GM18861 (cell line): Measurements from ENCODE around the gene BBS1.
A peak's percentile ranks its signal among the peaks of the same experiment; 100 is the strongest.

Source experiments
- ATAC-seq: cut with Tn5 transposase; IDR thresholded peaks from one replicate; pipeline ENCODE4 v1.9.1; 2021; ENCODE audit not compliant: unreplicated experiment

The BBS1 gene

GRCh38 chr11:66476841-66477251 is 33.6 kb upstream of the BBS1 start:
- ATAC-seq = no peak

- no peak for ATAC-seq
These were observed 32.9 kb upstream of the BBS1 start for GRCh38 chr11:66477263-66478201.

GRCh38 chr11:66478729-66479393 is 31.6 kb upstream of the BBS1 start:
- no peak for ATAC-seq

GRCh38 chr11:66479394-66480116 is 30.9 kb upstream of the BBS1 start:
- no peak for ATAC-seq

- ATAC-seq = peak; percentile 84
These were observed 30.1 kb upstream of the BBS1 start, which contains the start of gene DPP3 for GRCh38 chr11:66480117-66480938. TSS of gene DPP3 (plus strand) at chr11:66480434. CDS start at chr11:66482201, 1,767 bp downstream.

GRCh38 chr11:66484806-66485380 is 25.5 kb upstream of the BBS1 start:
- no peak for ATAC-seq

- no peak for ATAC-seq
These were observed 21.5 kb upstream of the BBS1 start for GRCh38 chr11:66488957-66489356.

- no peak for ATAC-seq
These were observed 20.8 kb upstream of the BBS1 start for GRCh38 chr11:66489636-66490035.

GRCh38 chr11:66491315-66491935 is 19.0 kb upstream of the BBS1 start:
- no peak for ATAC-seq

GRCh38 chr11:66492161-66492865 is 18.1 kb upstream of the BBS1 start:
- ATAC-seq = no peak

GRCh38 chr11:66493130-66493529 is 17.3 kb upstream of the BBS1 start:
- ATAC-seq = no peak

GRCh38 chr11:66494458-66494857 is 16.0 kb upstream of the BBS1 start:
- ATAC-seq = no peak

GRCh38 chr11:66494935-66495334 is 15.5 kb upstream of the BBS1 start:
- ATAC-seq = no peak

GRCh38 chr11:66495401-66495854 is 15.0 kb upstream of the BBS1 start:
- ATAC-seq = no peak

- no peak for ATAC-seq
These were observed 13.2 kb upstream of the BBS1 start for GRCh38 chr11:66497206-66497605.

- no peak for ATAC-seq
These were observed 11.9 kb upstream of the BBS1 start for GRCh38 chr11:66498506-66498905.

GRCh38 chr11:66505276-66505816 is 5.1 kb upstream of the BBS1 start:
- ATAC-seq = no peak

- ATAC-seq = no peak
These were observed 1.3 kb upstream of the BBS1 start for GRCh38 chr11:66509131-66509561.

GRCh38 chr11:66510990-66511339 is 530 bp downstream of the BBS1 start:
- ATAC-seq = no peak
